NCI-H1436 treated with DMSO at 0.1 percent for 48 hours (cell line): ENCODE data around the gene TLR4.

Experiments
- DNase-seq: peaks from one replicate; lab custom pipeline; 2025; lab: John Stamatoyannopoulos, UW

Gene TLR4

GRCh38 chr9:117744856-117745389 is 40.7 kb downstream of the TLR4 start:
- no peak for DNase-seq

GRCh38 chr9:117745598-117745997 is 41.4 kb downstream of the TLR4 start:
- no peak for DNase-seq

- DNase-seq, result no peak
These were observed 42.1 kb downstream of the TLR4 start for GRCh38 chr9:117746263-117746662.

- DNase-seq, result no peak
These were observed 43.3 kb downstream of the TLR4 start for GRCh38 chr9:117747386-117747970.

- no peak for DNase-seq
These were observed 46.2 kb downstream of the TLR4 start for GRCh38 chr9:117750401-117750800.

- no peak for DNase-seq
These were observed 48.7 kb downstream of the TLR4 start for GRCh38 chr9:117752894-117753293.

- no peak for DNase-seq
These were observed 53.5 kb downstream of the TLR4 start for GRCh38 chr9:117757561-117758190.

- DNase-seq, result no peak
These were observed 59.1 kb downstream of the TLR4 start for GRCh38 chr9:117763314-117763713.

- no peak for DNase-seq
These were observed 64.7 kb downstream of the TLR4 start for GRCh38 chr9:117768750-117769395.

GRCh38 chr9:117771136-117771535 is 66.9 kb downstream of the TLR4 start:
- no peak for DNase-seq

- DNase-seq, result no peak
These were observed 68.8 kb downstream of the TLR4 start for GRCh38 chr9:117772960-117773359.
